Liver (tissue), 9 donors: ENCODE data around the gene CCSER2. TPM values are rescaled to one million over a fixed set of nuclear protein-coding genes. Genes with fewer than 3 reads are reported as not detected.

Experiments
- DNase-seq: peaks from one replicate; pipeline ENCODE4 v3.0.0-alpha.2; 2017; ENCODE audit warnings: low spot score
- H3K27ac ChIP-seq, 2 donors: one replicate each; pipeline ENCODE4 v1.7.0; 2013; ENCODE audit warnings: inconsistent platforms in 2 of 2, low read length in 2 of 2, control low read depth in 1 of 2, low read depth in 1 of 2, mild to moderate bottlenecking in 1 of 2
- H3K27me3 ChIP-seq, 4 donors: one replicate each; pipeline versions ENCODE4 v1.6.1 to v1.7.0; 2013; ENCODE audit warnings: low read length in 3 of 4, inconsistent platforms in 1 of 4, mild to moderate bottlenecking in 1 of 4, moderate library complexity in 1 of 4; ENCODE audit not compliant: control insufficient read depth in 4 of 4, insufficient read depth in 4 of 4
- H3K36me3 ChIP-seq, 4 donors: one replicate each; pipeline versions ENCODE4 v1.6.1 to v1.7.0; 2013; ENCODE audit warnings: low read length in 3 of 4, mild to moderate bottlenecking in 3 of 4, low read depth in 1 of 4, moderate library complexity in 1 of 4; ENCODE audit not compliant: control insufficient read depth in 4 of 4, insufficient read depth in 3 of 4
- H3K4me1 ChIP-seq, 4 donors: one replicate each; pipeline versions ENCODE4 v1.6.1 to v1.7.0; 2013; ENCODE audit warnings: low read length in 3 of 4, mild to moderate bottlenecking in 3 of 4, moderate library complexity in 1 of 4; ENCODE audit not compliant: control insufficient read depth in 4 of 4, insufficient read depth in 4 of 4
- H3K4me3 ChIP-seq, 3 donors: one replicate each; pipeline versions ENCODE4 v1.6.1 to v1.7.0; 2013; ENCODE audit warnings: low read length in 3 of 3, control low read depth in 1 of 3, low read depth in 1 of 3, mild to moderate bottlenecking in 1 of 3
- H3K9ac ChIP-seq, 2 donors: one replicate each; pipeline ENCODE4 v1.7.0; 2013; ENCODE audit warnings: low read length in 2 of 2, mild to moderate bottlenecking in 2 of 2, moderate library complexity in 2 of 2, control low read depth in 1 of 2, low read depth in 1 of 2
- H3K9me3 ChIP-seq, 4 donors: one replicate each; pipeline versions ENCODE4 v1.6.1 to v1.7.0; 2013; ENCODE audit warnings: low read length in 3 of 4; ENCODE audit not compliant: control insufficient read depth in 4 of 4
- EGR1 ChIP-seq, 2 donors: IDR thresholded peaks; 2 replicates each; pipeline ENCODE4 v1.6.1; 2016 to 2018; ENCODE audit warnings: antibody characterized with exemption in 2 of 2, low read depth in 2 of 2
- FOXA2 ChIP-seq: IDR thresholded peaks from 2 replicates; pipeline ENCODE4 v1.6.1; 2016; ENCODE audit warnings: antibody characterized with exemption
- GABPA ChIP-seq, 2 donors: IDR thresholded peaks in 1 of 2; conservative IDR thresholded peaks in 1 of 2; 2 replicates each; pipeline ENCODE4 v1.6.1; 2016; ENCODE audit warnings: antibody characterized with exemption in 2 of 2, mild to moderate bottlenecking in 1 of 2, moderate library complexity in 1 of 2
- HNF4A ChIP-seq, 2 donors: conservative IDR thresholded peaks; 2 replicates each; pipeline ENCODE4 v1.6.1; 2016; ENCODE audit warnings: antibody characterized with exemption in 2 of 2, mild to moderate bottlenecking in 2 of 2
- HNF4G ChIP-seq: IDR thresholded peaks from 2 replicates; pipeline ENCODE4 v1.6.1; 2016; ENCODE audit warnings: antibody characterized with exemption
- JUND ChIP-seq, 2 donors: IDR thresholded peaks; 2 replicates each; pipeline ENCODE4 v1.6.1; 2016; ENCODE audit warnings: antibody characterized with exemption in 2 of 2
- NR2F2 ChIP-seq: IDR thresholded peaks from 2 replicates; pipeline ENCODE4 v1.6.1; 2016; ENCODE audit warnings: antibody characterized with exemption
- RAD21 ChIP-seq, 2 donors: IDR thresholded peaks; 2 replicates each; pipeline ENCODE4 v1.6.1; 2016; ENCODE audit warnings: antibody characterized with exemption in 2 of 2, mild to moderate bottlenecking in 2 of 2
- REST ChIP-seq: IDR thresholded peaks from 2 replicates; pipeline ENCODE4 v1.6.1; 2016; ENCODE audit warnings: antibody characterized with exemption, mild to moderate bottlenecking
- RXRA ChIP-seq, 2 donors: IDR thresholded peaks; 2 replicates each; pipeline ENCODE4 v1.6.1; 2017 to 2018; ENCODE audit warnings: antibody characterized with exemption in 2 of 2, mild to moderate bottlenecking in 1 of 2
- TAF1 ChIP-seq: conservative IDR thresholded peaks from 2 replicates; pipeline ENCODE4 v1.6.1; 2016; ENCODE audit warnings: antibody characterized with exemption, mild to moderate bottlenecking
- YY1 ChIP-seq: IDR thresholded peaks from 2 replicates; pipeline ENCODE4 v1.6.1; 2016; ENCODE audit warnings: antibody characterized with exemption, mild to moderate bottlenecking
- ZBTB33 ChIP-seq: IDR thresholded peaks from 2 replicates; pipeline ENCODE4 v1.6.1; 2016; ENCODE audit warnings: antibody characterized with exemption
- WGBS: extraction: QIAGEN DNeasy Blood & Tissue Kit; methylation state at CpG from one replicate; pipeline ENCODE4 v1.1.7; 2013; 5-methylcytosine and 5-hydroxymethylcytosine counted together
- polyA plus RNA-seq, 2 donors: library from polyadenylated mRNA; stranded (reverse) in 1 of 2; unstranded in 1 of 2; fragments of 200-250 nt in 1 of 2; fragments of >200 nt in 1 of 2; fragmentation: Nextera tagmentation in 1 of 2; extraction: Ambion mirVana in 1 of 2; gene quantifications; one replicate each; pipeline versions ENCODE4 v1.2.1 to v1.2.3, GENCODE V29; 2013 to 2015
- total RNA-seq, 2 donors: library from RNA; depleted of rRNA; stranded (reverse); fragments of >200 nt; gene quantifications; one replicate each; pipeline ENCODE4 v1.2.3, GENCODE V29; 2014
- TF ChIP-seq, protein P1 (sequence below): fragments of 150-350 bp; IDR thresholded peaks from 2 replicates; pipeline ENCODE4 v1.5.1; 2017; ENCODE audit warnings: improper control_type of control experiment, low read depth, low read length; ENCODE audit not compliant: missing input control
- TF ChIP-seq, protein P2 (sequence below): IDR thresholded peaks from 2 replicates; pipeline ENCODE4 v1.6.1; 2016; ENCODE audit warnings: antibody characterized with exemption
- TF ChIP-seq, protein P3 (sequence below): IDR thresholded peaks from 2 replicates; pipeline ENCODE4 v1.6.1; 2016; ENCODE audit warnings: antibody characterized with exemption
- donor health status: healthy.
- donor health status: healthy.
- donor health status: healthy.
- donor health status: healthy.
- donor health status: healthy.

The CCSER2 gene
- total and polyA plus RNA-seq, 4 donors: 5.6 to 18.2 (median 12.1) TPM

DNA sequence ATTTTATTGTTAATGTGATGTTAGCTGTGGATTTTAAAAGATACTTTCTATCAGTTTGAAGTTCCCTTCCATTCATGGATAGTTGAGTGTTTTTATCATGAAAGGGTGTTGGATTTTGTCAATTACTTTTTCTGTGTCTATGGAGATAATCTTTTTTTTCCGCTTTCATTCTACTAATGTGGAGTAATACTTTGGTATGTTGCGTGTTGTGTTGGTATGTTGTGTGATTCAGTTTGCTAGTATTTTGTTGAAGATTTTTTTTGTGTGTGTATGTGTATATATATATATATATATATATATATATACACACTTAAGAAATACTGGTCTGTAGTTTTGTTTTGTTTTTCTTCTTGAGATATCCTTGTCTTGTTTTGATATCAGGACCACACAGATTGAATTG lies 100.3 kb downstream of the CCSER2 start:
- no peak for TF ChIP-seq EGR1 (IDR thresholded peaks at IDR 0.05; ENCODE audit: low read depth in 2 of 2)
- no peak for TF ChIP-seq ZBTB33
- no peak for TF ChIP-seq HNF4G
- TF ChIP-seq, protein P1, sequence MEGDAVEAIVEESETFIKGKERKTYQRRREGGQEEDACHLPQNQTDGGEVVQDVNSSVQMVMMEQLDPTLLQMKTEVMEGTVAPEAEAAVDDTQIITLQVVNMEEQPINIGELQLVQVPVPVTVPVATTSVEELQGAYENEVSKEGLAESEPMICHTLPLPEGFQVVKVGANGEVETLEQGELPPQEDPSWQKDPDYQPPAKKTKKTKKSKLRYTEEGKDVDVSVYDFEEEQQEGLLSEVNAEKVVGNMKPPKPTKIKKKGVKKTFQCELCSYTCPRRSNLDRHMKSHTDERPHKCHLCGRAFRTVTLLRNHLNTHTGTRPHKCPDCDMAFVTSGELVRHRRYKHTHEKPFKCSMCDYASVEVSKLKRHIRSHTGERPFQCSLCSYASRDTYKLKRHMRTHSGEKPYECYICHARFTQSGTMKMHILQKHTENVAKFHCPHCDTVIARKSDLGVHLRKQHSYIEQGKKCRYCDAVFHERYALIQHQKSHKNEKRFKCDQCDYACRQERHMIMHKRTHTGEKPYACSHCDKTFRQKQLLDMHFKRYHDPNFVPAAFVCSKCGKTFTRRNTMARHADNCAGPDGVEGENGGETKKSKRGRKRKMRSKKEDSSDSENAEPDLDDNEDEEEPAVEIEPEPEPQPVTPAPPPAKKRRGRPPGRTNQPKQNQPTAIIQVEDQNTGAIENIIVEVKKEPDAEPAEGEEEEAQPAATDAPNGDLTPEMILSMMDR: no peak
- TF ChIP-seq FOXA2: no peak
- no peak for TF ChIP-seq REST
- no peak for TF ChIP-seq HNF4A (conservative IDR thresholded peaks at IDR 0.05)
- TF ChIP-seq, protein P2, sequence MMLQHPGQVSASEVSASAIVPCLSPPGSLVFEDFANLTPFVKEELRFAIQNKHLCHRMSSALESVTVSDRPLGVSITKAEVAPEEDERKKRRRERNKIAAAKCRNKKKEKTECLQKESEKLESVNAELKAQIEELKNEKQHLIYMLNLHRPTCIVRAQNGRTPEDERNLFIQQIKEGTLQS: no peak
- no peak for TF ChIP-seq GABPA (IDR thresholded peaks at IDR 0.05 in 1 of 2, conservative IDR thresholded peaks at IDR 0.05 in 1 of 2)
- TF ChIP-seq NR2F2: no peak
- TF ChIP-seq, protein P3, sequence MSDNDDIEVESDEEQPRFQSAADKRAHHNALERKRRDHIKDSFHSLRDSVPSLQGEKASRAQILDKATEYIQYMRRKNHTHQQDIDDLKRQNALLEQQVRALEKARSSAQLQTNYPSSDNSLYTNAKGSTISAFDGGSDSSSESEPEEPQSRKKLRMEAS: no peak
- no peak for TF ChIP-seq YY1
- TF ChIP-seq TAF1: no peak
- no peak for TF ChIP-seq RXRA (IDR thresholded peaks at IDR 0.05)
- Histone ChIP-seq H3K36me3 (no peaks in the 10 kb centered on the region), H3K9me3 (no peaks in the 10 kb centered on the region), H3K4me1 (peaks cover 0 to 2% (median 0%) of the 10 kb centered on the region in 4 donors), H3K27ac (no peak overlapping the region), H3K4me3 (no peak overlapping the region), H3K9ac (no peak overlapping the region), H3K27me3 (no peaks in the 10 kb centered on the region)
- WGBS: 96% methylated on average over 2 of the region's 2 CpGs
- DNase-seq: no peak

- H3K36me3 ChIP-seq: no peaks in the 10 kb centered on the region
- peak; percentile 53 for DNase-seq
- H3K27ac ChIP-seq: no peak overlapping the region
- no peaks in the 10 kb centered on the region for H3K4me1 ChIP-seq
- TF ChIP-seq JUND (IDR thresholded peaks at IDR 0.05) (no peak), RAD21 (IDR thresholded peaks at IDR 0.05) (peak; percentile 60 to 81)
- TF ChIP-seq, protein P1: peak; percentile 58
- H3K9ac ChIP-seq: no peak overlapping the region
- no peaks in the 10 kb centered on the region for H3K27me3 ChIP-seq
- H3K9me3 ChIP-seq: no peaks in the 10 kb centered on the region
- H3K4me3 ChIP-seq: no peak overlapping the region
- 69% methylated on average over 2 of the region's 2 CpGs for WGBS
Observed at GRCh38 chr10:84429926-84430520, 101.6 kb downstream of the CCSER2 start.
